Aorta (tissue), 5 donors: ENCODE results near the gene UFD1. TPM values are rescaled to one million over a fixed set of nuclear protein-coding genes. Genes with fewer than 3 reads are reported as not detected.

Experiments
- ATAC-seq: fragments of 200-7000 bp; cut with Tn5 transposase; one replicate; pipeline ENCODE4 v1.9.1; 2022; ENCODE audit warnings: moderate library complexity; ENCODE audit not compliant: low FRiP score
- DNase-seq, 2 donors: peaks; one replicate each; pipeline ENCODE4 v3.0.0-alpha.2; 2020
- H3K27ac ChIP-seq, 2 donors: one replicate each; pipeline ENCODE4 v1.5.1; 2013; ENCODE audit warnings: low read length in 2 of 2, mild to moderate bottlenecking in 2 of 2, moderate library complexity in 2 of 2, control low read depth in 1 of 2, inconsistent platforms in 1 of 2, low read depth in 1 of 2
- H3K27me3 ChIP-seq, 2 donors: one replicate each; pipeline ENCODE4 v1.6.1; 2013; ENCODE audit warnings: control low read depth in 1 of 2, low read length in 1 of 2, mild to moderate bottlenecking in 1 of 2, moderate library complexity in 1 of 2; ENCODE audit not compliant: insufficient read depth in 2 of 2, control insufficient read depth in 1 of 2
- H3K36me3 ChIP-seq, 2 donors: one replicate each; pipeline ENCODE4 v1.6.1; 2013; ENCODE audit warnings: control low read depth in 1 of 2, low read length in 1 of 2, mild to moderate bottlenecking in 1 of 2; ENCODE audit not compliant: insufficient read depth in 2 of 2, control insufficient read depth in 1 of 2
- H3K4me1 ChIP-seq, 2 donors: one replicate each; pipeline ENCODE4 v1.6.1; 2013; ENCODE audit warnings: low read length in 2 of 2, control low read depth in 1 of 2, mild to moderate bottlenecking in 1 of 2, moderate library complexity in 1 of 2; ENCODE audit not compliant: insufficient read depth in 2 of 2, control insufficient read depth in 1 of 2
- H3K4me3 ChIP-seq, 2 donors: one replicate each; pipeline ENCODE4 v1.5.1; 2013; ENCODE audit warnings: low read length in 2 of 2, control low read depth in 1 of 2, mild to moderate bottlenecking in 1 of 2
- H3K9me3 ChIP-seq: one replicate; pipeline ENCODE4 v1.6.1; 2013; ENCODE audit warnings: mild to moderate bottlenecking, low read length; ENCODE audit not compliant: control insufficient read depth
- WGBS, 2 donors: extraction: QIAGEN DNeasy Blood & Tissue Kit; methylation state at CpG; one replicate each; pipeline ENCODE4 v1.1.7; 2013; 5-methylcytosine and 5-hydroxymethylcytosine counted together
- intact Hi-C, 2 donors: fragments of 100-400 bp; cut with DNase I; formaldehyde crosslinking; loops; one replicate each; pipeline versions ENCODE4 v1.14.2 to v1.15.0; 2022
- polyA plus RNA-seq, 2 donors: library from polyadenylated mRNA; stranded (reverse); fragments of 200-250 nt; gene quantifications; one replicate each; pipeline ENCODE4 v1.2.3, GENCODE V29; 2013
- total RNA-seq, 2 donors: library from RNA; stranded (reverse); fragmentation: NEBNext Ultra II Directional; extraction: Animal tissue kit (Norgen Biotek cat#: 25700); gene quantifications; one replicate each; pipeline ENCODE4 v1.2.1, GENCODE V29; 2021
- donor health status: healthy with polysubstance abuse.
- donor health status: Bipolar disorder and iron deficiency.
- donor health status: DM: no; HTN: no; CAD: no.
- donor health status: DM: no; HTN: no; CAD: no.
- donor health status: DM: yes; HTN: yes; CAD: no.

UFD1 gene
- total and polyA plus RNA-seq, 4 donors = 43.4 to 110 (median 63.1) TPM

DNA sequence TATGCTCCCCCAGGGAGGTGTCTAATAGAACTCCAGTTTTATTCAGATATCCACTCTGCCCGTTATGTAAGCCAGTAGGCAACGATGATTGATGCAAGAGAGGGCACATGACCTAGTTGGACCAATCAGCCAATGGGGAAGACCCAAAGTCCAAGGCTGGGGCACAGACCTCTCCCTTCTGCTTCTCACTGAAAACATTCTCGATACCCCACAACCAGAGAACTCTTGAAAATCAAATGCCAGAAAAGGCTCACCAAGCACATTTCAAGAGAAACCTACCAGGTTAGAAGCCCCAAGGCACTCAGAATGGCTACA lies 54.9 kb downstream of the UFD1 start:
- no peak for ATAC-seq
- intact Hi-C loops = no loop called here

DNA sequence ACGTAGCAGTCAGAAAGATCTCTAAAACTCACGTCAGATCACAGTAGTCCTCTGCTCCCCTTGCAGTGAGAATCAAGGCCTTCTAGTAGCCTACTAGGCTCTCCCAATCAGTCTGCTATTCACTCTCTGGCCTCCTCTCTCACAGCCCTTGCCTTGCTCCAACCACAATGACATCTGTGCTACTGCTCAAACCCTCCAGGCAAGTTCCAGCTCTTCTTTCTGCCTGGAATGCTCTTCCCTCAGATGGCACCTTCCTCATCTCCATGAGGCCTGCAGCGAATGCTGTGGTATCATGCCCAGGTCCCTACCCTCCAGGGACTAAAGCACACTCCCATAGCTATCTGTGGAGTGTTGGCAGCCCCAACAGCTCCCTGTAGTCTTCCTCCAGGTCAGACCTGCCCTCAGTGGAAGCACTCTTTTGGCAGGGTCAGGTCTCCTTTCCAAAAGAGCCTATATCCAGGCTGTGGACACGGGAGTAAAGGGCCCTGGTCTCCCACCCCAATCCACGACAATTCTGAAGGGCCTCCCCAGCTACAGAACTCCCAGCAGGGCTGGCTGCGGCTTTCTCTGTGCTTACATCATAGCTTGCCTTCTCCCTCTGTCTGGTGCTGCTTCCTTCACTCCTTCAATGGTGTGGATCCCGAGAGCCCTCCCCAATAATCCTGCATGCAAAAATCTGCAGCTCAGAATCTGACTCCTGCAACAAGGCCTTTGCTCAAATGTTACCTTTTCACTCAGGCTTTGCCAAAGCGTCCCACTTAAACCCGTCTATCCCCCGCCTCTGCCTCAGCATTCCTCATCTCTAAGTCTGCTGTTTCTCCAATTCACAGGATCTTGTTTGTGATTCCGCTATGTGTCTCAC lies 56.3 kb downstream of the UFD1 start:
- intact Hi-C loops = no loop called here
- H3K4me3 ChIP-seq = no peak overlapping the region
- H3K4me1 ChIP-seq = no peaks in the 10 kb centered on the region
- H3K9me3 ChIP-seq = no peaks in the 10 kb centered on the region
- no peaks in the 10 kb centered on the region for H3K27me3 ChIP-seq
- 79 to 83% methylated on average over 11 of the region's 11 CpGs for WGBS, 2 donors
- no peaks in the 10 kb centered on the region for H3K36me3 ChIP-seq
- no peak overlapping the region for H3K27ac ChIP-seq
- no peak for DNase-seq
- no peak for ATAC-seq

More for the DNA sequence above, 54.9 kb downstream of the UFD1 start:
- Histone ChIP-seq H3K4me1 (no peaks in the 10 kb centered on the region), H3K27ac (no peak overlapping the region), H3K36me3 (no peaks in the 10 kb centered on the region), H3K27me3 (no peaks in the 10 kb centered on the region), H3K9me3 (no peaks in the 10 kb centered on the region), H3K4me3 (no peak overlapping the region)
- DNase-seq = no peak
- 80 to 84% methylated on average over 3 of the region's 3 CpGs for WGBS, 2 donors

DNA sequence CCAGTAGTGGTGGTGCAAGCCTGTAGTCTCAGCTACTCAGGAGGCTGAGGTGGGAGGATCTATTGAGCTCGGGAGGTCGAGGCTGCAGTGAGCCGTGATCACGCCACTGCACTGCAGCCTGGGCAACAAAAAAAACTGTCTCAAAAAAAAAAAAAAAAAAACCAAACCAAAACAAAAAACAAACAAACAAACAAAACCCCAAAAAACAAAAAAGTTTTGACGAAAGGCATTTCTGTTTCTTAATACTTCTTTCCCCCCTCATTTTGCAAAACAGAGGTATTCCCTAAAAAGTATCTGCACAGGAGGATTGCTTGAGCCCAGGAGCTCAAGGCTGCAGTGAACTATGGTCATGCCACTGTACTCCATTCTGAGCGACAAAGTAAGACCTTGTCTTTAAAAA lies 58.7 kb downstream of the UFD1 start:
- intact Hi-C loops = no loop called here
- Histone ChIP-seq H3K36me3 (no peaks in the 10 kb centered on the region), H3K4me1 (no peaks in the 10 kb centered on the region), H3K4me3 (no peak overlapping the region), H3K27ac (no peak overlapping the region), H3K9me3 (no peaks in the 10 kb centered on the region), H3K27me3 (no peaks in the 10 kb centered on the region)
- no peak for ATAC-seq
- no peak for DNase-seq
- 89% methylated on average over 6 of the region's 6 CpGs for WGBS, 2 donors

DNA sequence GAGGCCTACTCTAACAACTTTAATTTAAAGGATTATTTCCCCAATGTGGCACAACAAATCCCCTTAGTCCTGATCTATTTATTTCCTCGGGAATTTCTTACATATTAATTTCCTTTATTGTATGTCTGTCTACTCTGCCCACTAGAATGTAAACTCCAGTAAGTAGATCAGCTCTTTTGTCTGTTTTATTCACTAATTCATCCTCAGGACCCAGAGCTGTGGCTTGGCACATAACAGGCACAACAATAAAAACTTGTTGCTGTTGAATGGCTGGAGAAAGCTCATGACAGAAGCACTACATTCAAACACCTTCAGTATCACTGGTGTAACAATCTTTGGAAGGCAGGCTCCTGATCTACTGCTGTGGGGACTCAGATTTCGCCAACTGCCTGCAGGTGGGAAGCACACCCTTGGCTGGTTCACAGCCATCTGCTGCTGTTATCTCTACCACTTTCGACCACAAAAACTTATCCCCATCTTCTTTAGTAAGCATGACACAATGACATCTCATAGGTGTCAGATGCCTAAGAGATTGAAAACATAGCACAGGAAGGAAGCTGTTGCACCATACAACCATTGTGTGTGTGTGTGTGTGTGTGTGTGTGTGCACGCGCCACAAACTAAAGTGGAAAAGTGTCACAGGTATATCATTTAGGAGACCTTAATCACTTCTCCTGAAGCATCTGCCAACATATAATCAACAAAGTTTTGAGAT lies 59.4 kb downstream of the UFD1 start:
- intact Hi-C loops = no loop called here
- ATAC-seq (no peak), DNase-seq (no peak)
- no peaks in the 10 kb centered on the region for H3K9me3 ChIP-seq
- no peak overlapping the region for H3K27ac ChIP-seq
- H3K36me3 ChIP-seq = no peaks in the 10 kb centered on the region
- H3K4me3 ChIP-seq = no peak overlapping the region
- H3K4me1 ChIP-seq = no peaks in the 10 kb centered on the region
- 83 to 86% methylated on average over 5 of the region's 5 CpGs for WGBS, 2 donors
- H3K27me3 ChIP-seq = no peaks in the 10 kb centered on the region

DNA sequence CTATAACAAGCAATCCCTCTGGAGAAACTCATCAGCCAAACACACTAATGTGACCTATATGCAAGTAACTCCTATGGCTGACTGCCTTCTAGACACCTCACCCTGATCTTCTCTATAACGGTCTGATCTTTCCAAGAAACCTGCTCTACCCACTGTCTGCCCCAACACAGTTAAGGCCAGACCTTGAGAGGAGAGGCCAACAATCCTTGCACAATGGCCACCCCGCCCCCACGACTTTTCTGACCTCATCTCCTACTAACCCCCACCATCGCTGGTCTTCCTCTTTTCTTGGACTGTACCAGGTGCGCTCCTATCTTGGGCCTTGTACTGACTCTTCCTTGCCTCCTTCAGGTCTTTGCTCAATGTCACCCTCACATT lies 59.9 kb downstream of the UFD1 start:
- H3K4me3 ChIP-seq = no peak overlapping the region
- 84 to 92% methylated on average over 5 of the region's 5 CpGs for WGBS, 2 donors
- H3K9me3 ChIP-seq = no peaks in the 10 kb centered on the region
- no peak overlapping the region for H3K27ac ChIP-seq
- intact Hi-C loops = no loop called here
- no peaks in the 10 kb centered on the region for H3K27me3 ChIP-seq
- DNase-seq (no peak), ATAC-seq (no peak)
- H3K4me1 ChIP-seq = peaks cover 0 to under 1% of the 10 kb centered on the region in 2 donors
- no peaks in the 10 kb centered on the region for H3K36me3 ChIP-seq

DNA sequence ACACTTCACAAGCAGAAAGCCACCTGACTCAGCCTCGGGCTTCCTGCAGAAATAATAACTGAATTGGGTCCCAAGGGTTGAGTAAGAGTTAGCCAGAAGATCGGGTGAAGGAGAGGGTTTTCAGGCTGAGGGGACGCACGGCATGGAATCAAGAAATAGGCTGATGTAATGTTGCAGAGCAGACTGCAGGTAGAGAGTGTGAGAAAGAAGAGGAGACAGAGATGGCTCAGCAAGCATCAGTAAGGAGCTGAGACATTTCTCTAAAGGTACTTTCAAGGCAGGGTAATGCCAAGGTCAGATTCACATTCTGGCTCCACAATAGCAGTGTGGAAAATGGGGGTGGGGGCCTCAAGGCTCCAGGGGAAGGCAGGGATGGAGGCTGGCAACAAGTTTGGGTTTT lies 66.1 kb downstream of the UFD1 start:
- intact Hi-C loops = no loop called here

DNA sequence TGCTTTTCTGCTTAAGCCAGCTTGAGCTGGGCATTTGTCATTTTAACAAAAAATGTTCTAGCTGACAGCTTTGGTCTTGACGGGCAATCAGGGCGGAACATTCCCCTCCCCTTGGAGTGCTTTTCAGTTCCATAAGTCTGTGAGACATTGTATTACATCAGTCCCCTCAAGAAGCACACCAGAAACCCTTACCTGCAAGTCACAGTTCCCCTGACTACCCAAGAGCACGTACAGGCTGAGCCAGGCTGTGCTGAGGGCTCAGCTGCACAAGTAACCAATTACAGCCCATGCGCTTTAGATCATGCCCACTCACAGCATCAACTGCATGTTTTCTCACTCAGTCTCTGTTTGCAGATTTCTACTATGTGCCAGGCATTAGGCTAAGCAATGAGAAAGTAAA lies 66.5 kb downstream of the UFD1 start:
- Histone ChIP-seq H3K4me3 (no peak overlapping the region), H3K36me3 (peaks cover 0 to 2% of the 10 kb centered on the region in 2 donors), H3K27ac (no peak overlapping the region), H3K4me1 (peaks cover 0 to 2% of the 10 kb centered on the region in 2 donors), H3K9me3 (no peaks in the 10 kb centered on the region), H3K27me3 (no peaks in the 10 kb centered on the region)
- intact Hi-C loops = no loop called here
- DNase-seq (no peak), ATAC-seq (no peak)
- WGBS, 2 donors = 82 to 85% methylated on average over 4 of the region's 4 CpGs

More for the DNA sequence above, 66.1 kb downstream of the UFD1 start:
- Histone ChIP-seq H3K9me3 (no peaks in the 10 kb centered on the region), H3K4me3 (no peak overlapping the region), H3K27ac (no peak overlapping the region), H3K36me3 (peaks cover 0 to 2% of the 10 kb centered on the region in 2 donors), H3K4me1 (peaks cover 0 to 2% of the 10 kb centered on the region in 2 donors), H3K27me3 (no peaks in the 10 kb centered on the region)
- WGBS, 2 donors = 78 to 85% methylated on average over 4 of the region's 4 CpGs
- DNase-seq (no peak), ATAC-seq (no peak)

DNA sequence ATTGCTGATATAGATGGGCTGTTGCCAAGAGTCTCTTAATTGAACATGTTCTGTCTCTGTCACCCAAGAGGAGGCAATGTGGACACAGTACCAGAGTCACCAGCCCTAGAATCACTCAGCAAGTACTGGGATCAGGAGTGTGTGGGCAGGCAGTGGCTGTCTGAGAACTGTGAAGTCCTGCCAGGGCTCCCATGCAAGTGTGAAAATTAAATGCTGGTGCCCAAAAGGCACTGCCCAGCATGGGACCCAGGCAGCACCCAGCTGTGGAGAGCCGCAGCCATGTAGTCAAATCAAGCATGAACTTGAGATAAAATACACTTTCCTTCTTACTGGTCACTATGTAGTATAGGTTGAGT lies 67.3 kb downstream of the UFD1 start:
- Histone ChIP-seq H3K4me3 (no peak overlapping the region), H3K4me1 (peaks cover 0 to 2% of the 10 kb centered on the region in 2 donors), H3K36me3 (peaks cover 2 to 3% of the 10 kb centered on the region in 2 donors), H3K27me3 (no peaks in the 10 kb centered on the region), H3K27ac (no peak overlapping the region), H3K9me3 (no peaks in the 10 kb centered on the region)
- DNase-seq = no peak
- no peak for ATAC-seq
- 94 to 100% methylated on average over 1 of the region's 1 CpG for WGBS, 2 donors
- intact Hi-C loops = no loop called here
